Measurements from ENCODE around the gene CDC42EP5.

Gene CDC42EP5

DNA sequence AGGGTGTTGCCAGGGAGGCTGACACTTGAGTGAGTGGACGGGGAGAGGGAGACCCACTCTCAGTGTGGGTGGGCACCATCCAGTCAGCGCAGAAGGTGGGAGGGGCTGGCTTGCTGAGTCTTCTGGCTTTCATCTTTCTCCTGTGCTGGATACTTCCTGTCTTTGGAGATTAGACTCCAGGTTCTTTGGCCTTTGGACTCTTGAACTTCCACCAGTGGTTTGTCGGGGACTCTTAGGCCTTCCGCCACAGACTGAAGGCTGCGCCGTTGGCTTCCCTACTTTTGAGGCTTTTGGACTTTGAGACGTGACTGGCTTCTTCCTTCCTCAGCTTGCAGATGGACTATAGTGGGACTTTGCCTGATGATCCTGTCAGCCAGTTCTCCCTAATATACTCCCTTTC lies 28.4 kb downstream of the CDC42EP5 start:
- Histone ChIP-seq H3K36me3 (peaks cover 21% of the 10 kb centered on the region), H3K27me3 (no peaks in the 10 kb centered on the region), H3K4me3 (ENCODE audit: low read depth in 1 of 2, low read length in 1 of 2) (no peak overlapping the region), H3K9me3 (no peaks in the 10 kb centered on the region), H3K4me1 (ENCODE audit: control insufficient read depth in 1 of 2, insufficient read depth in 1 of 2, low read depth in 1 of 2, low read length in 1 of 2) (peaks cover 14% of the 10 kb centered on the region in 2 experiments), H3K27ac (no peak overlapping the region)
- TF ChIP-seq, protein P1, sequence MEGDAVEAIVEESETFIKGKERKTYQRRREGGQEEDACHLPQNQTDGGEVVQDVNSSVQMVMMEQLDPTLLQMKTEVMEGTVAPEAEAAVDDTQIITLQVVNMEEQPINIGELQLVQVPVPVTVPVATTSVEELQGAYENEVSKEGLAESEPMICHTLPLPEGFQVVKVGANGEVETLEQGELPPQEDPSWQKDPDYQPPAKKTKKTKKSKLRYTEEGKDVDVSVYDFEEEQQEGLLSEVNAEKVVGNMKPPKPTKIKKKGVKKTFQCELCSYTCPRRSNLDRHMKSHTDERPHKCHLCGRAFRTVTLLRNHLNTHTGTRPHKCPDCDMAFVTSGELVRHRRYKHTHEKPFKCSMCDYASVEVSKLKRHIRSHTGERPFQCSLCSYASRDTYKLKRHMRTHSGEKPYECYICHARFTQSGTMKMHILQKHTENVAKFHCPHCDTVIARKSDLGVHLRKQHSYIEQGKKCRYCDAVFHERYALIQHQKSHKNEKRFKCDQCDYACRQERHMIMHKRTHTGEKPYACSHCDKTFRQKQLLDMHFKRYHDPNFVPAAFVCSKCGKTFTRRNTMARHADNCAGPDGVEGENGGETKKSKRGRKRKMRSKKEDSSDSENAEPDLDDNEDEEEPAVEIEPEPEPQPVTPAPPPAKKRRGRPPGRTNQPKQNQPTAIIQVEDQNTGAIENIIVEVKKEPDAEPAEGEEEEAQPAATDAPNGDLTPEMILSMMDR (IDR thresholded peaks at IDR 0.05), result no peak

DNA sequence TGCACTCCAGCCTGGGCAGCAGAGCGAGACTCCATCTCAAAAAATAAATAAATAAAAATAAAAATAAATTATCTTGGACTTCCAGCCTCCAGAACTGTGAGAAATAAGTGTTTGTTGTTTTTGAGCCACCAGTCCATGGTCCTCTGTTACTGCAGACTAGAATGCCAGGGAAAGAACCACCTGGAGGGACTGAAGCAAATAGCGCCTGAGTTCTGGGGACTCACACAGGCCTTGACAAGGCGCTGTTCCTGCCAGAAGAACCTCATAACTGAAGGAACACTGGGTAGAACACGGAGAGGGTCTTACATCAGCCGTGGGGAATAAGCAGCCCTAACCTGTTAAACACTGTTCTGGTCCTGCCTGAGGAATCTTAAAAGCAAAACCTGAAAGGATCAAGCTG lies 32.5 kb downstream of the CDC42EP5 start:
- Histone ChIP-seq H3K4me3 (ENCODE audit: low read depth in 1 of 2, low read length in 1 of 2) (no peak overlapping the region), H3K27ac (no peak overlapping the region), H3K9me3 (no peaks in the 10 kb centered on the region), H3K27me3 (no peaks in the 10 kb centered on the region), H3K4me1 (ENCODE audit: control insufficient read depth in 1 of 2, insufficient read depth in 1 of 2, low read depth in 1 of 2, low read length in 1 of 2) (no peaks in the 10 kb centered on the region), H3K36me3 (peaks cover 36% of the 10 kb centered on the region)
- TF ChIP-seq, protein P1 (IDR thresholded peaks at IDR 0.05), result no peak

DNA sequence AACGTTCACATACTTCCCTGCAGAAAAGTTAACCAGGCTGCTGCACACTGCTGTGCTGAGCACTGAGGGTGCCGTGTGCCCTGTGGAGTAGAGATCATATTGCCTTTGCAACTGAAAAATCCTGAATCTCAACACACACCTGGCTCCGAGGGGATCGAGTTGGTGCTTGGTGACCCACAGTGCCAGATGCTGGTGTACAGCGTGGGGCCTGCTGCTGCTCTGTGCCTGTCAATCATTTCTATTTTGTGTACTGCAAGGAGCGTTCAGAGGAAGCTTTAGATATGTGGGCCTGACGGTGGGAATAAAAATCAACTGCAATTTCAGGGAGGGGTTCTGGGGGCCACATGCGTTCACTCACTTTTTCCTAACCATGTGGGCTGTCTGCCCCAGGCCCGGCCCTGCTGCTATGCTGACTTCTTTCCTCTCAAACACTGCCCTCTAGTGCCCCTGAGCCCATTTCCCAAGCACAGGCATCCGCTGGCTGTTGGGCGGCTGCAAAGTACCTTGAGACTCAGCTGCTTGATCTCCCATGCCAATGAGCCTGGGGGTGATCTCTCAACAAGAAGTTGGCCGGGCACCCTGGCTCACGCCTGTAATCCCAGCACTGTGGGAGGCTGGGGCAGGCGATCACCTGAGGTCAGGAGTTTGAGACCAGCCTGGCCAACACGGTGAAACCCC lies 33.8 kb downstream of the CDC42EP5 start:
- H3K4me1 ChIP-seq (ENCODE audit: control insufficient read depth in 1 of 2, insufficient read depth in 1 of 2, low read depth in 1 of 2, low read length in 1 of 2), result no peaks in the 10 kb centered on the region
- H3K27ac ChIP-seq, result no peak overlapping the region
- no peak overlapping the region for H3K4me3 ChIP-seq (ENCODE audit: low read depth in 1 of 2, low read length in 1 of 2)
- peaks cover 6% of the 10 kb centered on the region for H3K27me3 ChIP-seq
- peaks cover 25% of the 10 kb centered on the region for H3K36me3 ChIP-seq
- TF ChIP-seq, protein P1 (IDR thresholded peaks at IDR 0.05), result no peak
- H3K9me3 ChIP-seq, result no peaks in the 10 kb centered on the region

DNA sequence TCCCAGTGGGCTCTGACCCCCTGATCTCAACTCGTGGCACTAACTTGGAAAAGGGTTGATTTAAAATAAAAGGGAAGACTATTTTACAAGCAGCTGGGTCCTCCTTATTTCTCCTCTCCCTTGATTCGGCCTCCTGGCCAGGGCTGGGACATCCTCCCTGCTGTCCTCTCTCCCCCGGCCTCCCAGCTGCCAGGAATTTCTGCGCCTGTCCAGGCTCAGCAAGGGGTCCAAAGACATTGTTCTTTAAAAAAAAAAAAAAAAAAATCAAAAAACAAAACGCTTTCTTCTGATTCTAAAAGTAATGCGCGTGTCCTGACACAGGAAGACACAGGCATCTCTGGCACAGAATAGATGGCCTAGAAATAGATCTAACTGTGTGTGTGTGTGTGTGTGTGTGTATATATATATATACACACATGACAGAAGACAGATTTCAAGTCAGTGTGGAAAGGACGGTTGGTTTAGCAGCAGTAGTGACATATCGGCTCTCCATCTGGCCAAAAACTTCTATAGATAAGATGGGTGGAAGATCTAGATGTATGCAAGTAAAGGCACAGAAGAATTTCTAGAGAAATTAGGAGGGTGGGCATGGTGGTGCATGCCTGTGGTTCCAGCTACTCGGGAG lies 36.4 kb downstream of the CDC42EP5 start:
- no peak overlapping the region for H3K4me3 ChIP-seq (ENCODE audit: low read depth in 1 of 2, low read length in 1 of 2)
- H3K9me3 ChIP-seq, result no peaks in the 10 kb centered on the region
- no peaks in the 10 kb centered on the region for H3K4me1 ChIP-seq (ENCODE audit: control insufficient read depth in 1 of 2, insufficient read depth in 1 of 2, low read depth in 1 of 2, low read length in 1 of 2)
- TF ChIP-seq, protein P1 (IDR thresholded peaks at IDR 0.05), result no peak
- peaks cover 21% of the 10 kb centered on the region for H3K36me3 ChIP-seq
- H3K27ac ChIP-seq, result no peak overlapping the region
- H3K27me3 ChIP-seq, result peaks cover 28% of the 10 kb centered on the region

DNA sequence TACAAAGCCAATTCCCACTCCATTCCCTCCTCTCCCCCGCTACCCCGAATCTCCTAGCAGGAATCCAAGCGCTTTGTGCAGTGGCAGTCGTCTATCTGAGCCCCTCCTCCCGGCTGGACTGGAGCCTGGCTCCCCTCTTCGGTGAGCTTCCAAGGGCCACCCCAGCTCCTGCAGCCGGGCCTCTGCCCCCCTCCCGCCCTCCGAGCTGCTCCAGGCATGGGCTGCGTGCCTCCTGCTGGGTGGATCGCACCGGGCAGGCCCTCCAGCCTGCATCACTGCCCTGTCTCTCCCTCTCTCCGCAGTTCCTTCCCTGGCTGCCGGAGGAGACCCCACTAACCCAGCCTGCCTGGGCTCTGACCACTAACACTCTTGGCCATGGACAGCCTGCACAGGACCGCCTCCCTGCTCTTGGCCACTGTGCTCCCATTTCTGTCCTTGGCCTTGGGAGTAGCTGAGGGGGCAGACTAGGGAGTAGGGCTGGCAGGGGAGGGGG lies 37.0 kb downstream of the CDC42EP5 start:
- peaks cover 35% of the 10 kb centered on the region for H3K27me3 ChIP-seq
- H3K4me1 ChIP-seq (ENCODE audit: control insufficient read depth in 1 of 2, insufficient read depth in 1 of 2, low read depth in 1 of 2, low read length in 1 of 2), result no peaks in the 10 kb centered on the region
- H3K36me3 ChIP-seq, result peaks cover 21% of the 10 kb centered on the region
- TF ChIP-seq, protein P1 (IDR thresholded peaks at IDR 0.05), result no peak
- H3K4me3 ChIP-seq (ENCODE audit: low read depth in 1 of 2, low read length in 1 of 2), result no peak overlapping the region
- no peaks in the 10 kb centered on the region for H3K9me3 ChIP-seq
- no peak overlapping the region for H3K27ac ChIP-seq

Measured in neutrophil (primary cell).